Sigmoid colon (tissue), 7 donors: Measurements from ENCODE around the gene ETFDH. TPM values are rescaled to one million over a fixed set of nuclear protein-coding genes. Genes with fewer than 3 reads are reported as not detected.
A peak's percentile ranks its signal among the peaks of the same experiment; 100 is the strongest.

Source experiments
- DNase-seq: peaks from one replicate; pipeline ENCODE4 v3.0.0-alpha.2; 2019
- H3K27ac ChIP-seq, 4 donors: fragments of 200-600 bp; sonication (generic); one replicate each; pipeline ENCODE4 v1.5.1; 2016 to 2019; ENCODE audit warnings: mild to moderate bottlenecking in 1 of 4
- H3K27me3 ChIP-seq, 3 donors: fragments of 200-600 bp; sonication (generic); one replicate each; pipeline ENCODE4 v1.5.1; 2019; ENCODE audit warnings: mild to moderate bottlenecking in 1 of 3
- H3K36me3 ChIP-seq, 4 donors: fragments of 200-600 bp; sonication (generic); one replicate each; pipeline ENCODE4 v1.5.1; 2016 to 2019
- H3K4me1 ChIP-seq, 4 donors: fragments of 200-600 bp; sonication (generic); one replicate each; pipeline ENCODE4 v1.5.1; 2017 to 2019
- H3K4me3 ChIP-seq, 4 donors: fragments of 200-600 bp; sonication (generic); one replicate each; pipeline ENCODE4 v1.5.1; 2017 to 2019; ENCODE audit warnings: mild to moderate bottlenecking in 2 of 4, moderate library complexity in 1 of 4
- H3K9me3 ChIP-seq, 4 donors: fragments of 200-600 bp in 3 of 4; sonication (generic) in 3 of 4; one replicate each; pipeline versions ENCODE4 v1.5.1 to v1.6.1; 2013 to 2019
- CTCF ChIP-seq, 4 experiments: fragments of 450-650 bp in 3 of 4; fragments of 200-600 bp in 1 of 4; IDR thresholded peaks; one replicate each; pipeline ENCODE4 v1.5.1; 2016 to 2019; ENCODE audit warnings: antibody characterized with exemption in 4 of 4, mild to moderate bottlenecking in 3 of 4, moderate library complexity in 2 of 4
- EP300 ChIP-seq, 4 donors: sonication (generic); formaldehyde crosslinking; IDR thresholded peaks; one replicate each; pipeline ENCODE4 v1.6.1; 2017; ENCODE audit warnings: antibody characterized with exemption in 4 of 4
- POLR2A ChIP-seq, 2 donors: fragments of 450-650 bp; IDR thresholded peaks; one replicate each; pipeline ENCODE4 v1.6.1; 2016; ENCODE audit warnings: antibody characterized with exemption in 2 of 2, mild to moderate bottlenecking in 2 of 2, moderate library complexity in 2 of 2
- POLR2AphosphoS5 ChIP-seq, 4 donors: sonication (generic); formaldehyde crosslinking; IDR thresholded peaks; one replicate each; pipeline ENCODE4 v1.6.1; 2017; ENCODE audit warnings: antibody characterized with exemption in 4 of 4
- WGBS, 2 donors: extraction: QIAGEN DNeasy Blood & Tissue Kit; methylation state at CpG; one replicate each; pipeline ENCODE4 v1.1.7; 2013; 5-methylcytosine and 5-hydroxymethylcytosine counted together
- intact Hi-C: fragments of 100-400 bp; cut with DNase I; formaldehyde crosslinking; loops from one replicate; pipeline ENCODE4 v1.15.1; 2023
- polyA plus RNA-seq, 3 donors: library from polyadenylated mRNA; stranded (reverse); fragments of 200-250 nt; gene quantifications; one replicate each; pipeline ENCODE4 v1.2.3, GENCODE V29; 2013
- total RNA-seq, 4 donors: library from RNA; depleted of rRNA; stranded (reverse); fragments of >200 nt; gene quantifications; one replicate each; pipeline ENCODE4 v1.1.0, GENCODE V29; 2016
- donor health status: healthy with polysubstance abuse.
- donor health status: Bipolar disorder and iron deficiency.
- donor health status: healthy.

ETFDH gene
- total and polyA plus RNA-seq, 7 donors, result 20.4 to 74.7 (median 31.6) TPM

GRCh38 chr4:158714937-158715336 is 42.8 kb downstream of the ETFDH start:
- DNase-seq, result no peak
- H3K36me3 ChIP-seq, result peaks cover 24 to 100% (median 40%) of the 10 kb centered on the region in 4 donors
- H3K9me3 ChIP-seq, result no peaks in the 10 kb centered on the region
- H3K27me3 ChIP-seq, result no peaks in the 10 kb centered on the region
- TF ChIP-seq POLR2A (IDR thresholded peaks at IDR 0.05) (no peak), CTCF (IDR thresholded peaks at IDR 0.05) (no peak), POLR2AphosphoS5 (IDR thresholded peaks at IDR 0.05) (no peak), EP300 (IDR thresholded peaks at IDR 0.05) (no peak)
- WGBS, 2 donors, result 88% methylated on average over 4 of the region's 4 CpGs
- no peaks in the 10 kb centered on the region for H3K4me1 ChIP-seq
- intact Hi-C loops, result no loop called here
- H3K4me3 ChIP-seq, result no peak overlapping the region
- H3K27ac ChIP-seq, result no peak overlapping the region

- intact Hi-C loops, result no loop called here
- no peak for DNase-seq
- TF ChIP-seq CTCF (IDR thresholded peaks at IDR 0.05) (no peak), EP300 (IDR thresholded peaks at IDR 0.05) (no peak), POLR2AphosphoS5 (IDR thresholded peaks at IDR 0.05) (no peak), POLR2A (IDR thresholded peaks at IDR 0.05) (no peak)
- 18 to 71% methylated on average over 3 of the region's 3 CpGs for WGBS, 2 donors
- no peaks in the 10 kb centered on the region for H3K4me1 ChIP-seq
- H3K9me3 ChIP-seq, result no peaks in the 10 kb centered on the region
- H3K36me3 ChIP-seq, result peaks cover 25 to 97% (median 33%) of the 10 kb centered on the region in 4 donors
- no peak overlapping the region for H3K27ac ChIP-seq
- no peak overlapping the region for H3K4me3 ChIP-seq
- no peaks in the 10 kb centered on the region for H3K27me3 ChIP-seq
These were observed 43.7 kb downstream of the ETFDH start for GRCh38 chr4:158715802-158716201.

GRCh38 chr4:158721680-158722079 is 49.6 kb downstream of the ETFDH start:
- intact Hi-C loops, result loop anchor here (2.0 to 5.0 kb wide), 3 partner anchors 47 to 481 kb away; partner anchors contain the start of gene FNIP2
- WGBS, 2 donors, result 92 to 96% methylated on average over 1 of the region's 1 CpG

GRCh38 chr4:158722291-158722916 is 50.3 kb downstream of the ETFDH start:
- WGBS, 2 donors, result 4 to 18% methylated on average over 16 of the region's 16 CpGs
- TF ChIP-seq EP300 (IDR thresholded peaks at IDR 0.05) (no peak), CTCF (IDR thresholded peaks at IDR 0.05) (no peak), POLR2A (IDR thresholded peaks at IDR 0.05) (no peak), POLR2AphosphoS5 (IDR thresholded peaks at IDR 0.05) (no peak)
- Histone ChIP-seq H3K27ac (peak overlapping the region; percentile 82 to 92 (median 89)), H3K27me3 (no peaks in the 10 kb centered on the region), H3K36me3 (peaks cover 6 to 31% (median 8%) of the 10 kb centered on the region in 4 donors), H3K4me1 (peaks cover 0 to 14% (median 11%) of the 10 kb centered on the region in 4 donors), H3K4me3 (peak overlapping the region; percentile 61 to 85 (median 72)), H3K9me3 (no peaks in the 10 kb centered on the region)
- DNase-seq, result no peak
- intact Hi-C loops, result loop anchor here (2.0 to 5.0 kb wide), 3 partner anchors 46 to 480 kb away; partner anchors contain the start of gene FNIP2

More at GRCh38 chr4:158721680-158722079, 49.6 kb downstream of the ETFDH start:
- Histone ChIP-seq H3K27ac (no peak overlapping the region), H3K9me3 (no peaks in the 10 kb centered on the region), H3K27me3 (no peaks in the 10 kb centered on the region), H3K4me3 (no peak overlapping the region), H3K36me3 (peaks cover 7 to 38% (median 9%) of the 10 kb centered on the region in 4 donors), H3K4me1 (peaks cover 0 to 14% (median 11%) of the 10 kb centered on the region in 4 donors)
- TF ChIP-seq CTCF (IDR thresholded peaks at IDR 0.05) (no peak), POLR2AphosphoS5 (IDR thresholded peaks at IDR 0.05) (no peak), POLR2A (IDR thresholded peaks at IDR 0.05) (no peak), EP300 (IDR thresholded peaks at IDR 0.05) (no peak)
- DNase-seq, result no peak
